ENCODE results near the gene NFATC2.
"Not testable (repeated sequence)": the region's sequence is repeated elsewhere in the genome, so short reads cannot be mapped to it uniquely, and the experiment has no call there.

NFATC2 gene

DNA sequence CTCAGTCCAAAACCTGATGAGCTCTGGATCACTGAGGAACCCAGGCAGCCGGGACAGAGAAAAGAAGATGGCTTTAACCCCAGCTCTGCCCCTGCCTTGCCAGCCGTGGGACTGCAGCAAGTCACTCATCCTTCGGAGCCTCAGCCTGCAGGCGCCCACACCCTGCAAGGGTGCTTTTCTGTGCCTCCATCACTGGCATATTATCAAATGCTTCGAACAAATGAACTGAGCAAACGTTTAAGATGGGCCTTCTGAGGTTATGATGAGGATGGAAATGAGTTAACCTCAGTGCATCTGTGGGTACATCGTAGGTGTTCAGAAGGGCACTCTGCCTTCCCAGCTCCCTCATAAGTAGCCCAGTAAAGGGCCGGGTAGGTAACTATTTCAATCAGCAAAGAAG lies 79.0 kb downstream of the NFATC2 start:
- TF ChIP-seq, protein P1, sequence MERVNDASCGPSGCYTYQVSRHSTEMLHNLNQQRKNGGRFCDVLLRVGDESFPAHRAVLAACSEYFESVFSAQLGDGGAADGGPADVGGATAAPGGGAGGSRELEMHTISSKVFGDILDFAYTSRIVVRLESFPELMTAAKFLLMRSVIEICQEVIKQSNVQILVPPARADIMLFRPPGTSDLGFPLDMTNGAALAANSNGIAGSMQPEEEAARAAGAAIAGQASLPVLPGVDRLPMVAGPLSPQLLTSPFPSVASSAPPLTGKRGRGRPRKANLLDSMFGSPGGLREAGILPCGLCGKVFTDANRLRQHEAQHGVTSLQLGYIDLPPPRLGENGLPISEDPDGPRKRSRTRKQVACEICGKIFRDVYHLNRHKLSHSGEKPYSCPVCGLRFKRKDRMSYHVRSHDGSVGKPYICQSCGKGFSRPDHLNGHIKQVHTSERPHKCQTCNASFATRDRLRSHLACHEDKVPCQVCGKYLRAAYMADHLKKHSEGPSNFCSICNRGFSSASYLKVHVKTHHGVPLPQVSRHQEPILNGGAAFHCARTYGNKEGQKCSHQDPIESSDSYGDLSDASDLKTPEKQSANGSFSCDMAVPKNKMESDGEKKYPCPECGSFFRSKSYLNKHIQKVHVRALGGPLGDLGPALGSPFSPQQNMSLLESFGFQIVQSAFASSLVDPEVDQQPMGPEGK (CRISPR knock-in tag; IDR thresholded peaks at IDR 0.05; ENCODE audit: borderline replicate concordance) = no peak
- no peak for TF ChIP-seq RARB (CRISPR knock-in tag; IDR thresholded peaks at IDR 0.05)
- no peak for TF ChIP-seq BACH2 (CRISPR knock-in tag; IDR thresholded peaks at IDR 0.05; ENCODE audit: borderline replicate concordance)
- TF ChIP-seq ZC3H10 (CRISPR knock-in tag; IDR thresholded peaks at IDR 0.05) = no peak
- TF ChIP-seq ESRRG (CRISPR knock-in tag; IDR thresholded peaks at IDR 0.05) = no peak
- no peak for TF ChIP-seq ARNTL (CRISPR knock-in tag; IDR thresholded peaks at IDR 0.05; ENCODE audit: borderline replicate concordance, low read depth)
- no peak for TF ChIP-seq ZNF8 (CRISPR knock-in tag; IDR thresholded peaks at IDR 0.05)
- TF ChIP-seq, protein P2, sequence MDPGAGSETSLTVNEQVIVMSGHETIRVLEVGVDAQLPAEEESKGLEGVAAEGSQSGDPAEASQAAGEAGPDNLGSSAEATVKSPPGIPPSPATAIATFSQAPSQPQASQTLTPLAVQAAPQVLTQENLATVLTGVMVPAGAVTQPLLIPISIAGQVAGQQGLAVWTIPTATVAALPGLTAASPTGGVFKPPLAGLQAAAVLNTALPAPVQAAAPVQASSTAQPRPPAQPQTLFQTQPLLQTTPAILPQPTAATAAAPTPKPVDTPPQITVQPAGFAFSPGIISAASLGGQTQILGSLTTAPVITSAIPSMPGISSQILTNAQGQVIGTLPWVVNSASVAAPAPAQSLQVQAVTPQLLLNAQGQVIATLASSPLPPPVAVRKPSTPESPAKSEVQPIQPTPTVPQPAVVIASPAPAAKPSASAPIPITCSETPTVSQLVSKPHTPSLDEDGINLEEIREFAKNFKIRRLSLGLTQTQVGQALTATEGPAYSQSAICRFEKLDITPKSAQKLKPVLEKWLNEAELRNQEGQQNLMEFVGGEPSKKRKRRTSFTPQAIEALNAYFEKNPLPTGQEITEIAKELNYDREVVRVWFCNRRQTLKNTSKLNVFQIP (CRISPR knock-in tag; IDR thresholded peaks at IDR 0.05; ENCODE audit: borderline replicate concordance, low read depth) = no peak
- no peak for TF ChIP-seq ZNF70 (CRISPR knock-in tag; IDR thresholded peaks at IDR 0.05)
- no peak for TF ChIP-seq ZFP30 (CRISPR knock-in tag; IDR thresholded peaks at IDR 0.05)
- TF ChIP-seq TCF4 (CRISPR knock-in tag; IDR thresholded peaks at IDR 0.05; ENCODE audit: borderline replicate concordance) = no peak
- no peak for TF ChIP-seq CSDC2 (CRISPR knock-in tag; IDR thresholded peaks at IDR 0.05)
- TF ChIP-seq TOX (CRISPR knock-in tag; IDR thresholded peaks at IDR 0.05; ENCODE audit: borderline replicate concordance) = no peak
- TF ChIP-seq ZFP3 (CRISPR knock-in tag; IDR thresholded peaks at IDR 0.05) = no peak
- TF ChIP-seq ISL1 (CRISPR knock-in tag; IDR thresholded peaks at IDR 0.05) = no peak
- TF ChIP-seq ZNF565 (CRISPR knock-in tag; conservative IDR thresholded peaks at IDR 0.05; ENCODE audit: low read depth) = no peak
- no peak for ATAC-seq

DNA sequence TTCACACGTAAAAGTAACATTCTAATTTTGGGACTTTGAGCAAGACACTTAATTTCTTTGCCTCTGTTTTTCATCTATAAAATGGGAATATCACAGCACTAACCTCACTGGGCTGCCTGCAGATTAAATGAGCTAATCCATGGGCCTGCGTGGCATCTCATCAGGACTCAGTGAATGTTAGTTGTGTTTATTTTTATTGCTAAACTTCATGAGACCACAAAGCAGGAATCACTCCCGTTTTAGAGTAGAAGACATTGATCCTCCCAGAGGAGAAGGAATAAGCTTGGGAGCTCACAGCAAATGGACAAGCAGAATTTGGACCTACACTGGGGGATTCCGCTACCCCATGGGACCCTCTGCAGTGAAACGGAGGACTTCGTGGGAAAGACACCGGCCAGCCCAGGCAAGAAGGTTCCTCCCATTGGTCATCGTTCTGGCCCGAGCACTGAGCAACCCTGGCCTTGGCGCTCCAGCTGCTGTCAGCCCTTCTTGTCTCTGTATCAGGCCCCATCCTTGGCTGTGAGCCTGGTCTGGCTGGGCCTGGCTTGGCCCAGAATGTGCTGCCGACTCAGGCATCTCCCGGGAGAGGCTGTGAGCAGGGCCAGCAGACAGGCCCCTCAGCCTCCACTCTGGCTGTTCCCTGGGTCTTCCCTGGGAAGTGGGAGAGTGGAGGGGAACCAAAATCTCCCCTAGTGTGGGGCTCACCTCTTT lies 79.8 kb downstream of the NFATC2 start:
- TF ChIP-seq OSR1 (CRISPR knock-in tag; IDR thresholded peaks at IDR 0.05) (no peak), GLIS3 (CRISPR knock-in tag; IDR thresholded peaks at IDR 0.05) (no peak), SNAI2 (CRISPR knock-in tag; IDR thresholded peaks at IDR 0.05) (no peak), PPARA (CRISPR knock-in tag; IDR thresholded peaks at IDR 0.05; ENCODE audit: borderline replicate concordance) (no peak), TCF4 (CRISPR knock-in tag; IDR thresholded peaks at IDR 0.05; ENCODE audit: borderline replicate concordance) (no peak), TOX (CRISPR knock-in tag; IDR thresholded peaks at IDR 0.05; ENCODE audit: borderline replicate concordance) (no peak), ISL1 (CRISPR knock-in tag; IDR thresholded peaks at IDR 0.05) (no peak), ZNF8 (CRISPR knock-in tag; IDR thresholded peaks at IDR 0.05) (no peak), ARNTL (CRISPR knock-in tag; IDR thresholded peaks at IDR 0.05; ENCODE audit: borderline replicate concordance, low read depth) (no peak), ZNF565 (CRISPR knock-in tag; conservative IDR thresholded peaks at IDR 0.05; ENCODE audit: low read depth) (no peak), BACH2 (CRISPR knock-in tag; IDR thresholded peaks at IDR 0.05; ENCODE audit: borderline replicate concordance) (no peak), ZNF70 (CRISPR knock-in tag; IDR thresholded peaks at IDR 0.05) (no peak), CSDC2 (CRISPR knock-in tag; IDR thresholded peaks at IDR 0.05) (no peak), ZFP30 (CRISPR knock-in tag; IDR thresholded peaks at IDR 0.05) (no peak), ESRRG (CRISPR knock-in tag; IDR thresholded peaks at IDR 0.05) (no peak), ZC3H10 (CRISPR knock-in tag; IDR thresholded peaks at IDR 0.05) (no peak)
- TF ChIP-seq, protein P1 (CRISPR knock-in tag; IDR thresholded peaks at IDR 0.05; ENCODE audit: borderline replicate concordance) = no peak
- TF ChIP-seq, protein P3, sequence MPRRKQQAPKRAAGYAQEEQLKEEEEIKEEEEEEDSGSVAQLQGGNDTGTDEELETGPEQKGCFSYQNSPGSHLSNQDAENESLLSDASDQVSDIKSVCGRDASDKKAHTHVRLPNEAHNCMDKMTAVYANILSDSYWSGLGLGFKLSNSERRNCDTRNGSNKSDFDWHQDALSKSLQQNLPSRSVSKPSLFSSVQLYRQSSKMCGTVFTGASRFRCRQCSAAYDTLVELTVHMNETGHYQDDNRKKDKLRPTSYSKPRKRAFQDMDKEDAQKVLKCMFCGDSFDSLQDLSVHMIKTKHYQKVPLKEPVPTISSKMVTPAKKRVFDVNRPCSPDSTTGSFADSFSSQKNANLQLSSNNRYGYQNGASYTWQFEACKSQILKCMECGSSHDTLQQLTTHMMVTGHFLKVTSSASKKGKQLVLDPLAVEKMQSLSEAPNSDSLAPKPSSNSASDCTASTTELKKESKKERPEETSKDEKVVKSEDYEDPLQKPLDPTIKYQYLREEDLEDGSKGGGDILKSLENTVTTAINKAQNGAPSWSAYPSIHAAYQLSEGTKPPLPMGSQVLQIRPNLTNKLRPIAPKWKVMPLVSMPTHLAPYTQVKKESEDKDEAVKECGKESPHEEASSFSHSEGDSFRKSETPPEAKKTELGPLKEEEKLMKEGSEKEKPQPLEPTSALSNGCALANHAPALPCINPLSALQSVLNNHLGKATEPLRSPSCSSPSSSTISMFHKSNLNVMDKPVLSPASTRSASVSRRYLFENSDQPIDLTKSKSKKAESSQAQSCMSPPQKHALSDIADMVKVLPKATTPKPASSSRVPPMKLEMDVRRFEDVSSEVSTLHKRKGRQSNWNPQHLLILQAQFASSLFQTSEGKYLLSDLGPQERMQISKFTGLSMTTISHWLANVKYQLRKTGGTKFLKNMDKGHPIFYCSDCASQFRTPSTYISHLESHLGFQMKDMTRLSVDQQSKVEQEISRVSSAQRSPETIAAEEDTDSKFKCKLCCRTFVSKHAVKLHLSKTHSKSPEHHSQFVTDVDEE (CRISPR knock-in tag; IDR thresholded peaks at IDR 0.05) = no peak
- TF ChIP-seq, protein P2 (CRISPR knock-in tag; IDR thresholded peaks at IDR 0.05; ENCODE audit: borderline replicate concordance, low read depth) = no peak
- TF ChIP-seq, protein P4, sequence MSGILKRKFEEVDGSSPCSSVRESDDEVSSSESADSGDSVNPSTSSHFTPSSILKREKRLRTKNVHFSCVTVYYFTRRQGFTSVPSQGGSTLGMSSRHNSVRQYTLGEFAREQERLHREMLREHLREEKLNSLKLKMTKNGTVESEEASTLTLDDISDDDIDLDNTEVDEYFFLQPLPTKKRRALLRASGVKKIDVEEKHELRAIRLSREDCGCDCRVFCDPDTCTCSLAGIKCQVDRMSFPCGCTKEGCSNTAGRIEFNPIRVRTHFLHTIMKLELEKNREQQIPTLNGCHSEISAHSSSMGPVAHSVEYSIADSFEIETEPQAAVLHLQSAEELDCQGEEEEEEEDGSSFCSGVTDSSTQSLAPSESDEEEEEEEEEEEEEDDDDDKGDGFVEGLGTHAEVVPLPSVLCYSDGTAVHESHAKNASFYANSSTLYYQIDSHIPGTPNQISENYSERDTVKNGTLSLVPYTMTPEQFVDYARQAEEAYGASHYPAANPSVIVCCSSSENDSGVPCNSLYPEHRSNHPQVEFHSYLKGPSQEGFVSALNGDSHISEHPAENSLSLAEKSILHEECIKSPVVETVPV (CRISPR knock-in tag; IDR thresholded peaks at IDR 0.05) = no peak
- ATAC-seq = peak; percentile 97

DNA sequence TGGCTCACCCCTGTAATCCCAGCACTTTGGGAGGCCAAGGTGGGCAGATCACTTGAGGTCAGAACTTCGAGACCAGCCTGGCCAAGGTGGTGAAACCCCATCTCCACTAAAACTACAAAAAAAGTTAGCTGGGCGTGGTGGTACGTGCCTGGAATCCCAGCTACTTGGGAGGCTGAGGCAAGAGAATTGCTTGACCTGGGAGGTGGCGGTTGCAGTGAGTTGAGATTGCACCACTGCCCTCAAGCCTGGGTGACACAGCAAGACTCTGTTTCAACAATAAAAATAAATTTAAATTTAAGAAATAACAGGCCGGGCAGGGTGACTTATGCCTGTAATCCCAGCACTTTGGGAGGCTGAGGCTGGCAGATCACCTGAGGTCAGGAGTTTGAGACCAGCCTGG lies 80.7 kb downstream of the NFATC2 start:
- ATAC-seq = not testable (repeated sequence)
